Measurements from ENCODE around the gene CCSER1.
"Not testable (repeated sequence)": the region's sequence is repeated elsewhere in the genome, so short reads cannot be mapped to it uniquely, and the experiment has no call there.

The CCSER1 gene

DNA sequence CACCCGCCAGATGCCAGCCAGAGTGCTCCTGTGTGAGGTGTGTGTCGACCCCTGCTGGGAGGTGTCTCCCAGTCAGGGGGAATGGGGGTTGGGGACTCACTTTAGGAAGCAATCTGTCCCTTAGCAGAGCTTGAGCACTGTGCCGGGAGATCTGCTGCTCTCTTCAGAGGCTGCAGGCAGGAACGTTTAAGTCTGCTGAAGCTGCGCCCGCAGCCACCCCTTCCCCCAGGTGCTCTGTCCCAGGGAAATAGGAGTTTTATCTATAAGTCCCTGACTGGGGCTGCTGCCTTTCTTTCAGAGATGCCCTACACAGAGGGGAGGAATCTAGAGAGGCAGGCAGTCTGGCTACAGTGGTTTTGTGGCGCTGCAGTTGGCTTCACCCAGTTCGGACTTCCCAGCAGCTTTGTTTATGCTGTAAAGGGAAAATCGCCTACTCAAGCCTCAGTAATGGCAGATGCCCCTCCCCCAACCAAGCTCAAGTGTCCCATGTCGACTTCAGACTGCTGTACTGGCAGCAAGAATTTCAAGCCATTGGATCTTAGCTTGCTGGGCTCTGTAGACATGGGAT lies 80.8 kb downstream of the CCSER1 start:
- no peak for DNase-seq

GRCh38 chr4:90209922-90210321 lies 82.7 kb downstream of the CCSER1 start:
- DNase-seq, result no peak

- DNase-seq, result no peak
These were observed 84.0 kb downstream of the CCSER1 start for GRCh38 chr4:90211174-90211573.

GRCh38 chr4:90215286-90215685 lies 88.1 kb downstream of the CCSER1 start:
- no peak for DNase-seq

- no peak for DNase-seq
These were observed 92.6 kb downstream of the CCSER1 start for GRCh38 chr4:90219822-90220221.

- no peak for DNase-seq
These were observed 93.3 kb downstream of the CCSER1 start for GRCh38 chr4:90220459-90220858.

- DNase-seq, result no peak
These were observed 99.5 kb downstream of the CCSER1 start for GRCh38 chr4:90226734-90227133.

GRCh38 chr4:90227177-90227576 lies 100.0 kb downstream of the CCSER1 start:
- DNase-seq, result no peak

DNA sequence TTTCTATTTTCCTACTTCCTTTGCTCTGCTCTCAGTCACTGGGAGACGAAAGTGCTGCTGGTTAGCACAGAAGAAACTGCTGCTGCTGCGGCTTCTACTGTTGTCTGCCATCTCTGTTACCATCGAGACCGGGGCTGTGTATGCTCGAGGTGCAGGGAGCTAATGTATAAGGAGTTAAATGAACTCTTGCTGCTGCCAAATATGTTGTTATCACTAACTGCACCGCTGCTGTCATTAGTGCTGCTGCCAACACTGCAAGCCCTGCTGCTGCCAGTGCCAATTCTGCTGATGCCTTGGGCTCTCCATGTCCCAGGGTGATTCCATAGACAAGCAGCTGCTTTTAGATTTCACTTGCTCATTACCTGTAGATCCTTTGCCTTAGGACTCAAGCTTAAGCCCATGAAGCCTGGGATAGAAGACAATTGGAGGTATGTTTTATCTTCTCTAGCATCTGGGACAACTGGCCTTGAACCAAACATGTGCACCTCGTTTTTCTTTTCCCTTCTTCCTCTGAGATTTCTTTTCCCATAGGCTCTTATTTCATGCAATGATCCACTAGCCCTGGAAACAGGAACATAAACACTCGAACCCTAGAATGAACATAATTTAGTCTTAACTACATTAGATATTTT lies 107.8 kb downstream of the CCSER1 start:
- no peak for DNase-seq

GRCh38 chr4:90237751-90238530 lies 110.7 kb downstream of the CCSER1 start:
- no peak for DNase-seq

DNA sequence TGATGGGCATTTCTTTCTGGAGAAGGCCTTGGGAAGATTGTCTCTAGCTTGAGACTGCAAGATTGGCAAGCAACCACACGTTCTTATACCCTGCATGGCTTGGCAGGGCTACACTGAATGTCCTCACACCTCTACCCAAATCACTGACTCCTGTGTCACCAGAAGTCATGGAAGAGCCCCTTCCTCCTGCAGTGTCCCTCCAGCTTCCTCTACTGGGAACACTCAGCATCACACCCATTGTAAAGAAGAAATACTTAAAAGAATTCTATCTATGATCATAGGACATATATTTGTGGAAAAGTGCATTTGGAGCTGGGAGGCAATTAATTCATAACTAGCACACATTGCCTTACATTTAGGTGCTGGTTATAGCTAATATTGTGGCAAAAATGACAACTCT lies 113.1 kb downstream of the CCSER1 start:
- DNase-seq, result no peak

DNA sequence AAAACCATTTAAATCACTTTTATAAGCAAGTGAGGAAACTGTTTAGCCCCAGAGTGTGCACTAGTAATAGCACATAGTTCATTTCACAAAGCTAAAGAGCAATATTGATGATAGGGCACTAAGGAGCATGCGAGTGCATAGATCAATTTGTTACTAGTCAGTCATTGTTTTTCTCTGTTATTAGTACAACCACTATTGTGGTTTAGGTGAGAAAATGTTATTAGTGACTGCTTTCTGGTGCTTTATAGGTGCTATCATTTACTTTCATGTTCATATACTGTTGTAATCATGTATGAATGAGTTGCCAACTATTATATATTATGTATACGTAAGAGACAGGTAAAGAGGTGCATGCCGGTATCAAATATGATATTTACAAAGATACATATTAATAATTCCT lies 113.8 kb downstream of the CCSER1 start:
- DNase-seq, result no peak

DNA sequence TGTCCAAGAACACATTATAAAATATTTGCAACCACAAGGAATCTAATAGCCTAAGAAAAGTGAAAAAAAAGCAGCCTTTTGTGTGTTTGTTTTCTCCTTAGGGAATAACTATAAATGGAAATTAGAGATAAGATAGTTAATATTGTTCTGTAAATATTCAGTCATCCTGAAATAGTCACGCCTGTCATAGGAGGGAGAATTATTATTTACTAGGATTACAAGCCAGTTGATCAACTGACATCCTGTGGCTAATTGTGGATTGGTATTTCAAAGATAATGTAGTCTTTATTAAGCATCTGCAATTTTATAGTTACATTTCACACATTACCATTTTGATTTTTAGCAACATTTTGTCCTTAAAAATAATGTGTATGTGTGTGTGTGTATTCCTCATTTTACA lies 118.6 kb downstream of the CCSER1 start:
- DNase-seq, result no peak

DNA sequence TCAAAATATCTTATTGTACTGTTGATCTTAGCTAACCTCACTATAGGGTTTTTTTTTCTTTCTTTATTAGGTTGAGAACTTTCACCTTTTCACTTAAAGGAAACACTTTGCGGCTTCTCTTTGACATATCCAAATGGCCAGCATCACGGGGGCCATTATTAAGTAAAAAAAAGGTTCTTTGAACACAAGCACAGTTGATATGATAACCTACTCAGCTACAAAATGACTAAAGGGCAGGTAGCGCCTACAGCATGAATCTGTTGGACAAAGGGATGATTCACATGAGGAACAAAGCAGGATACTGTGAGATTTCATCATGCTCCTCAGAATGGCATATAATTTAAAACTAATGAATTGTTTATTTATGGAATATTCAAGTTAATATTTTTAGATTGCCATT lies 119.6 kb downstream of the CCSER1 start:
- DNase-seq, result no peak

DNA sequence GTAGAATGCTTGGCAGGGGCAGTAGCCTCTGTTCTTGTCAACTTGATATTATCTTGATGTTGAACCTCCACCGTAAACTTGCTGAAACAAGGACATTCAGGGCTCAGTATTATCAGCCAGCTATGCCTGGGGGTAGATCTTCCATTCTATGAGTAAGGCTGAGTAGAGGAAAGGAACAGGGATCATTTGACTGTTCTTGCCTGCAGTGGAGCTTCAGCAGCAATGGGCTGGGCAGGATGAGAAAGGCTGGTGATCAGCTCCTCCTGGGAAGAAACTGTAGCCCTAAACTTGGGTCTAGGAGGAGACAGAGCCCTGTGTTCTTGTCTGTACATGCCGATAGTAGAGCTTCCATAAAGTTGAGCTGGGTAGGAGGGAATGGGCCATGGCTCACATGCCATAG lies 127.2 kb downstream of the CCSER1 start:
- DNase-seq, result no peak

DNA sequence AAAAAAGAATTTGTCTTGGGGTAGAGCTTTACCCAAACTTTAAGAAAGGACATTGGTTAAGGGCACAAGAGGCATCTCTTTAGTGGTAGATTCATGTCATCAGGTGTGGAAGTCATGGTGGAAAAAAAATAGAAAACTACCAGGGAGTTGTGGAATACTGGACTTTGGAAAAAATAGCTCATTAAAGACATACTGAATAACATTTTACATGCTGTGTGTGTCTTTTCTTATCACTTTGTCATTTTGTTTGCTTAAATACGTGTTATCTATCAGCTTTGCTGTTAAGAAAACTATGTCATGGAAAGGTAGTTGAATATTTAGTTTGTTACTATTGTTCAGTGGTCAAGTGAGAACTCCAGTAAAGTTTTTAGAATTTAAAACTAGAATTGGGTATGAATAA lies 147.0 kb downstream of the CCSER1 start:
- DNase-seq, result no peak

GRCh38 chr4:90280954-90281353 lies 153.8 kb downstream of the CCSER1 start:
- no peak for DNase-seq

DNA sequence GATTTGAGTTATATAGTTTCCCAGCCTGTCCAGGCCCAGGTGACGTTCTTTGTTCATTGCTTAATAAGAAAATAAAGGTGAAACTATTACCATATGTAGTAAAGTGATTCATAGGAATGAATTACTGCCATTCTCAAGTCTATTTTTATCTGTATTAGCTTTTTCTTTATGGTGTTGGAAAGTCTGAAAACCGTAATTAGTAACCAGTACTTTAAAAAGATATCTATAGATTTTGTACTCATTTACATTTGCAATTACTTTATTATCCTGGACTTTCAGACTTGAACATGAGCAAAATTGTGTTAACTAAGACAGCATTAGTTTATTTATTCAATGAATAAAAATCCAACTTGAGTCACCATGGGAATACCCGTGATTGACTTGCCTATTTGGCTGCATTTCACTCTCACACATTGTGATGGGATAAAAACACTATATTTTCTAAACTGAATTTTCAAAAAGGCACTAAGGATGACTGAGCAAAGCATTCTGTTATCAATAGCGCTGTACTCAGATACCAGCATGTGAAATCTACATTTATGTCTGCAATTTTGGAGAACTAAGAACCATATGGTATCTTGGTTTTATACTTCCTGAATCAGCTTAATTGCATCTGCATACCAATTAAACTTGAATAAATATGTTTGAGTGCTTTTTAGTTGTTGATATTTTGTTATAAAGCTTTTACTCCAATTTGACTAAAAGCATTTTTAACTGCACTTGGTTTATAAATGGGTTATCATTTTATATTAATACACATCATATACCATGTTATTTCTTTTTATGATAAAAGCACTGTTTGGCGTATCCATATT lies 154.6 kb downstream of the CCSER1 start:
- DNase-seq, result no peak

DNA sequence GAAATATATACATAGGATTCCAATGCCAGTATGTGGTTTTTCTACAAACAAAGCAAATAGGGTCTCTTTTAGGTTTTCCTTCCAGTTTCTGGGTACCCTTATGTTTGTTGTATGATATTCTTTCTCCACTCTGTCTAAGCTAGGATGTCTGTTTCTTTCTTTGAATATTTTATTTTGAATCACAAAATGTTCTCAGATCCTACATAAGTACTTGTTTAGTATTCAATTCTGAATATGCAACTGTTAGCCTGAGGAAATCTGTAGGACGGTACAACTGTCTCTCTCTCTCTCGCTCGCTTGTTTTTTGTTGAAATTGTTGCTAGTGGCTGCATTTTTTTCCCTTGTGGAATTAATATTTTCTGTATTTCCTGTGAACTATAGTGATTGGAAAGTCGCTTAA lies 163.2 kb downstream of the CCSER1 start:
- no peak for DNase-seq

DNA sequence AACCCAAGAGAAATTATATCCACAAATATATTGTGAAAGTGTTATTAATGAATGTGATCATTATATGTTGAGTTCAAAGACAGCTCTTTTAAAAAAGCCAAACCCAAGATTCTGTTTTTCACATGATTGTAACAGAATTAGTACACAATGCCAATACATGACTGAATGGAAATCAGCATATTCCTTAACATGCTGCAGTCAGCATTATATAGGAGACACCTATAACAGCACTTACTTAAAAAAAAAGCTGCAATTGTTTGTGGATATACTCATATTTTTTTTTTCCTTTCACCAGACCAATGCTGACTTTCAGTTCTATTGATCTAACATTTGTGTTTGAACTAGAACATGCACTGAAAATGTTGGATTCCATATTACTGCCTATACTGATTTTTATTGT lies 165.2 kb downstream of the CCSER1 start:
- no peak for DNase-seq

- no peak for DNase-seq
These were observed 166.1 kb downstream of the CCSER1 start for GRCh38 chr4:90293320-90293719.

DNA sequence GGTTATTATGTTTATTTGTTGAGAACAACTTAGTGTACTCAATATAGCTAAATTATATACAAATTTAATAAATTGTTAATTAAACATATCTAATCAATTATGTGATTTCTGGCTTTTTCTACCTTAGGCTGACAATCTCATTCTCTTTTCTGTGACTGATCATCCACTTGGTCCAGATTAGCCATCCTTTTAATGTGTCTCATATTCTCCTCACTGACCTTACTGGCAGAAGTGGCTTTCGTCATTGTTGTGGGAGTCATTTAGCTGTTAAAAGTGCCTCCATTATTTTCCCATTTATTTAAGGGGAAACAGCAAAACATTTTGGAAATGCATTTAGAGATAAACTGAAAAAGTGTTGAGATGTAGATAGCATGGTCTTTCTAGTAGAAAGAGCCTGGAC lies 172.2 kb downstream of the CCSER1 start:
- DNase-seq, result no peak

DNA sequence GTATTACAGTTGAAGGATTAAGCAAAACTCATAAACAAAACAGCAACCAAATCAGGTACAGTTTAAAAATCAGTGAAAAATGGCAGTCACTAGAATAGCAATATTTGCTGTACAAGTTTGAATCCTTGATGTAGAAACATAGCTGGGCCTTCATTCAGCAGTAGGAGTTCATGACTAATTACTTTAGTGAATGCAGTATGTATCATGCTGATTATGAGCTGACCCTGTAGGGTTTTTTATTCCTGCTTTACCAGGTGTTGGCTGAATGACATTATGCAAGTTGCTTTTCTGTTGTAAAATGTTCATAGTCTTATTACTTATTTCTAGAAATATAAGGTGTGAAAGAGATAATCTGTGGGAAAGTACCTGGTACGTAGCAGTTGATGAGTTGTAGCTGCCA lies 179.6 kb downstream of the CCSER1 start:
- DNase-seq, result no peak

- not testable (repeated sequence) for DNase-seq
These were observed 189.9 kb downstream of the CCSER1 start for GRCh38 chr4:90317140-90317539.
